ENCODE measurements around the gene ZBTB49.
"Not testable (repeated sequence)": the region's sequence is repeated elsewhere in the genome, so short reads cannot be mapped to it uniquely, and the experiment has no call there.

ZBTB49 gene

GRCh38 chr4:4254666-4255065 lies 35.4 kb upstream of the ZBTB49 start:
- Histone ChIP-seq H3K4me1 (no peaks in the 10 kb centered on the region), H3K4me2 (no peak overlapping the region), H3K9ac (no peak overlapping the region), H3K27me3 (no peaks in the 10 kb centered on the region), H3K4me3 (no peak overlapping the region), H3K9me3 (no peaks in the 10 kb centered on the region), H4K20me1 (no peaks in the 10 kb centered on the region), H3K27ac (no peak overlapping the region), H3K36me3 (no peaks in the 10 kb centered on the region)
- TF ChIP-seq Cebpa-rat (IDR thresholded peaks at IDR 0.05), result no peak

GRCh38 chr4:4256799-4257198 lies 33.3 kb upstream of the ZBTB49 start:
- no peak overlapping the region for H3K27ac ChIP-seq

GRCh38 chr4:4257705-4258104 lies 32.3 kb upstream of the ZBTB49 start:
- not testable (repeated sequence) for H3K4me3 ChIP-seq, H3K27ac ChIP-seq, H3K9me3 ChIP-seq, H4K20me1 ChIP-seq, H3K27me3 ChIP-seq, H3K9ac ChIP-seq, H3K36me3 ChIP-seq, H3K4me1 ChIP-seq, H3K4me2 ChIP-seq

More at GRCh38 chr4:4256799-4257198, 33.3 kb upstream of the ZBTB49 start:
- no peak for TF ChIP-seq Cebpa-rat (IDR thresholded peaks at IDR 0.05)
- no peaks in the 10 kb centered on the region for H4K20me1 ChIP-seq
- H3K9ac ChIP-seq, result no peak overlapping the region
- H3K4me2 ChIP-seq, result no peak overlapping the region
- H3K9me3 ChIP-seq, result no peaks in the 10 kb centered on the region
- no peaks in the 10 kb centered on the region for H3K27me3 ChIP-seq
- no peak overlapping the region for H3K4me3 ChIP-seq
- H3K4me1 ChIP-seq, result no peaks in the 10 kb centered on the region
- no peaks in the 10 kb centered on the region for H3K36me3 ChIP-seq

GRCh38 chr4:4259484-4260100 lies 30.5 kb upstream of the ZBTB49 start:
- Histone ChIP-seq H3K4me3 (no peak overlapping the region), H3K27me3 (no peaks in the 10 kb centered on the region), H3K9ac (no peak overlapping the region), H3K4me2 (no peak overlapping the region), H3K9me3 (no peaks in the 10 kb centered on the region), H3K36me3 (no peaks in the 10 kb centered on the region), H4K20me1 (no peaks in the 10 kb centered on the region), H3K27ac (no peak overlapping the region), H3K4me1 (no peaks in the 10 kb centered on the region)
- no peak for TF ChIP-seq Cebpa-rat (IDR thresholded peaks at IDR 0.05)

- Histone ChIP-seq H3K9me3 (no peaks in the 10 kb centered on the region), H3K4me3 (no peak overlapping the region), H3K9ac (no peak overlapping the region), H3K27ac (no peak overlapping the region), H3K4me2 (no peak overlapping the region), H3K4me1 (no peaks in the 10 kb centered on the region), H3K27me3 (no peaks in the 10 kb centered on the region), H3K36me3 (peaks cover 1% of the 10 kb centered on the region; the same call in 1 of the 2 replicates), H4K20me1 (no peaks in the 10 kb centered on the region)
- TF ChIP-seq Cebpa-rat (IDR thresholded peaks at IDR 0.05), result no peak
Measured at GRCh38 chr4:4260185-4260751, 29.8 kb upstream of the ZBTB49 start.

- no peak for TF ChIP-seq Cebpa-rat (IDR thresholded peaks at IDR 0.05)
- no peak overlapping the region for H3K27ac ChIP-seq
- H3K4me3 ChIP-seq, result no peak overlapping the region
- no peaks in the 10 kb centered on the region for H3K4me1 ChIP-seq
- H3K36me3 ChIP-seq, result peaks cover 71% of the 10 kb centered on the region
- H3K4me2 ChIP-seq, result no peak overlapping the region
- H3K9me3 ChIP-seq, result peaks cover 7% of the 10 kb centered on the region; the same call in 1 of the 2 replicates
- no peak overlapping the region for H3K9ac ChIP-seq
- H3K27me3 ChIP-seq, result no peaks in the 10 kb centered on the region
- H4K20me1 ChIP-seq, result peaks cover 10% of the 10 kb centered on the region; the same call in 1 of the 2 replicates
Measured at GRCh38 chr4:4267981-4268380, 22.1 kb upstream of the ZBTB49 start.

GRCh38 chr4:4268776-4269175 lies 21.3 kb upstream of the ZBTB49 start:
- TF ChIP-seq Cebpa-rat (IDR thresholded peaks at IDR 0.05), result no peak
- H3K36me3 ChIP-seq, result peaks cover 79% of the 10 kb centered on the region
- H3K9ac ChIP-seq, result no peak overlapping the region
- no peak overlapping the region for H3K4me2 ChIP-seq
- H3K4me1 ChIP-seq, result no peaks in the 10 kb centered on the region
- no peak overlapping the region for H3K27ac ChIP-seq
- H3K27me3 ChIP-seq, result no peaks in the 10 kb centered on the region
- H3K4me3 ChIP-seq, result no peak overlapping the region
- H3K9me3 ChIP-seq, result peaks cover 7% of the 10 kb centered on the region; the same call in 1 of the 2 replicates
- H4K20me1 ChIP-seq, result peaks cover 10% of the 10 kb centered on the region; the same call in 1 of the 2 replicates

- no peaks in the 10 kb centered on the region for H3K27me3 ChIP-seq
- H3K36me3 ChIP-seq, result peaks cover 85% of the 10 kb centered on the region
- H3K9me3 ChIP-seq, result peaks cover 7% of the 10 kb centered on the region; the same call in 1 of the 2 replicates
- no peak overlapping the region for H3K4me2 ChIP-seq
- H3K4me1 ChIP-seq, result no peaks in the 10 kb centered on the region
- peaks cover 10% of the 10 kb centered on the region; the same call in 1 of the 2 replicates for H4K20me1 ChIP-seq
- no peak overlapping the region for H3K4me3 ChIP-seq
- H3K27ac ChIP-seq, result no peak overlapping the region
- no peak for TF ChIP-seq Cebpa-rat (IDR thresholded peaks at IDR 0.05)
- H3K9ac ChIP-seq, result no peak overlapping the region
Measured at GRCh38 chr4:4269331-4269731, 20.7 kb upstream of the ZBTB49 start.

GRCh38 chr4:4269856-4270255 lies 20.2 kb upstream of the ZBTB49 start:
- no peak overlapping the region for H3K9ac ChIP-seq
- H3K36me3 ChIP-seq, result peaks cover 90% of the 10 kb centered on the region
- peaks cover 7% of the 10 kb centered on the region; the same call in 1 of the 2 replicates for H3K9me3 ChIP-seq
- H3K27me3 ChIP-seq, result no peaks in the 10 kb centered on the region
- no peak overlapping the region for H3K27ac ChIP-seq
- H3K4me3 ChIP-seq, result no peak overlapping the region
- peaks cover 10% of the 10 kb centered on the region; the same call in 1 of the 2 replicates for H4K20me1 ChIP-seq
- TF ChIP-seq Cebpa-rat (IDR thresholded peaks at IDR 0.05), result no peak
- no peaks in the 10 kb centered on the region for H3K4me1 ChIP-seq
- H3K4me2 ChIP-seq, result no peak overlapping the region

GRCh38 chr4:4270529-4270928 lies 19.5 kb upstream of the ZBTB49 start:
- Histone ChIP-seq H3K9me3 (peaks cover 7% of the 10 kb centered on the region; the same call in 1 of the 2 replicates), H3K27ac (no peak overlapping the region), H3K9ac (no peak overlapping the region), H3K4me1 (no peaks in the 10 kb centered on the region), H3K27me3 (no peaks in the 10 kb centered on the region), H3K4me2 (no peak overlapping the region), H3K4me3 (no peak overlapping the region), H4K20me1 (peaks cover 10% of the 10 kb centered on the region; the same call in 1 of the 2 replicates), H3K36me3 (peaks cover 93% of the 10 kb centered on the region)
- TF ChIP-seq Cebpa-rat (IDR thresholded peaks at IDR 0.05), result no peak
